Activated CD8-positive, alpha-beta memory T cell treated with anti-CD3 and anti-CD28 coated beads for 4 hours (primary cell): ENCODE data around the gene SPEM2.

Experiments
- DNase-seq, 2 donors: peaks; one replicate each; pipeline ENCODE4 v3.0.0-alpha.2; 2020; ENCODE audit warnings: low read depth in 2 of 2

The SPEM2 gene

GRCh38 chr17:7425316-7425715 is at the start of gene SPEM2:
Gene SPEM2 (plus strand): TSS chr17:7425616. CDS start chr17:7425689, 73 bp downstream.
- no peak for DNase-seq

GRCh38 chr17:7379134-7379533 is 46.3 kb upstream of the SPEM2 start:
- no peak for DNase-seq

GRCh38 chr17:7380321-7380720 is 45.1 kb upstream of the SPEM2 start:
- no peak for DNase-seq

- no peak for DNase-seq
These were observed 44.3 kb upstream of the SPEM2 start, which contains the start of gene TNK1 for GRCh38 chr17:7380855-7381683. Gene TNK1 (plus strand): TSS chr17:7381089. CDS start chr17:7382927, 1,838 bp downstream.

GRCh38 chr17:7382901-7383300 is 42.5 kb upstream of the SPEM2 start:
- no peak for DNase-seq

GRCh38 chr17:7383371-7383741 is 42.1 kb upstream of the SPEM2 start:
- DNase-seq, result no peak

GRCh38 chr17:7383742-7384488 is 41.5 kb upstream of the SPEM2 start:
- DNase-seq, result peak; percentile 35 to 45

GRCh38 chr17:7384489-7385081 is 40.8 kb upstream of the SPEM2 start:
- DNase-seq, result no peak

- DNase-seq, result no peak
These were observed 36.6 kb upstream of the SPEM2 start for GRCh38 chr17:7388856-7389255.

- DNase-seq, result no peak
These were observed 35.2 kb upstream of the SPEM2 start for GRCh38 chr17:7389924-7390910.

GRCh38 chr17:7391307-7391706 is 34.1 kb upstream of the SPEM2 start:
- no peak for DNase-seq

GRCh38 chr17:7392696-7393612 is 32.5 kb upstream of the SPEM2 start:
- no peak for DNase-seq

- DNase-seq, result peak; percentile 36 to 38
These were observed 31.6 kb upstream of the SPEM2 start for GRCh38 chr17:7393613-7394451.

- peak; percentile 46 to 64 for DNase-seq
These were observed 30.8 kb upstream of the SPEM2 start, which contains the start of gene PLSCR3 for GRCh38 chr17:7394452-7395191. Gene PLSCR3 (minus strand): TSS chr17:7394525. CDS start chr17:7394110, 415 bp downstream.

GRCh38 chr17:7396147-7396546 is 29.3 kb upstream of the SPEM2 start:
- no peak for DNase-seq

- DNase-seq, result no peak
These were observed 26.8 kb upstream of the SPEM2 start for GRCh38 chr17:7398612-7399011.

GRCh38 chr17:7403043-7403726 is 22.2 kb upstream of the SPEM2 start:
- DNase-seq, result no peak

- no peak for DNase-seq
These were observed 21.8 kb upstream of the SPEM2 start for GRCh38 chr17:7403727-7403976.
